Measurements from ENCODE around the gene CFDP1.
A peak's percentile ranks its signal among the peaks of the same experiment; 100 is the strongest.

The CFDP1 gene

GRCh38 chr16:75462806-75463205 lies 29.5 kb upstream of the CFDP1 start:
- H3K4me1 ChIP-seq (ENCODE audit: insufficient read depth, low read length): peaks cover 30% of the 10 kb centered on the region
- H3K27ac ChIP-seq (ENCODE audit: low read length): no peak overlapping the region
- H4K20me1 ChIP-seq (ENCODE audit: insufficient read depth, low read length): peaks cover 47% of the 10 kb centered on the region
- no peak overlapping the region for H2AFZ ChIP-seq (ENCODE audit: low read depth, low read length)
- peaks cover 64% of the 10 kb centered on the region for H3K79me2 ChIP-seq (ENCODE audit: insufficient read depth, low read length)
- no peaks in the 10 kb centered on the region for H3K27me3 ChIP-seq (ENCODE audit: insufficient read depth, low read length, poor library complexity)
- ATAC-seq (ENCODE audit: insufficient read depth, low read depth) (no peak), DNase-seq (no peak)
- peak overlapping the region; percentile 86 for H3K4me2 ChIP-seq (ENCODE audit: insufficient read depth, low read length)
- peak overlapping the region; percentile 91; the same call in 1 of the 2 replicates for H3K9ac ChIP-seq (ENCODE audit: low read depth, low read length)
- TF ChIP-seq, protein P1, sequence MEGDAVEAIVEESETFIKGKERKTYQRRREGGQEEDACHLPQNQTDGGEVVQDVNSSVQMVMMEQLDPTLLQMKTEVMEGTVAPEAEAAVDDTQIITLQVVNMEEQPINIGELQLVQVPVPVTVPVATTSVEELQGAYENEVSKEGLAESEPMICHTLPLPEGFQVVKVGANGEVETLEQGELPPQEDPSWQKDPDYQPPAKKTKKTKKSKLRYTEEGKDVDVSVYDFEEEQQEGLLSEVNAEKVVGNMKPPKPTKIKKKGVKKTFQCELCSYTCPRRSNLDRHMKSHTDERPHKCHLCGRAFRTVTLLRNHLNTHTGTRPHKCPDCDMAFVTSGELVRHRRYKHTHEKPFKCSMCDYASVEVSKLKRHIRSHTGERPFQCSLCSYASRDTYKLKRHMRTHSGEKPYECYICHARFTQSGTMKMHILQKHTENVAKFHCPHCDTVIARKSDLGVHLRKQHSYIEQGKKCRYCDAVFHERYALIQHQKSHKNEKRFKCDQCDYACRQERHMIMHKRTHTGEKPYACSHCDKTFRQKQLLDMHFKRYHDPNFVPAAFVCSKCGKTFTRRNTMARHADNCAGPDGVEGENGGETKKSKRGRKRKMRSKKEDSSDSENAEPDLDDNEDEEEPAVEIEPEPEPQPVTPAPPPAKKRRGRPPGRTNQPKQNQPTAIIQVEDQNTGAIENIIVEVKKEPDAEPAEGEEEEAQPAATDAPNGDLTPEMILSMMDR (IDR thresholded peaks at IDR 0.05; ENCODE audit: borderline replicate concordance, extremely low read depth, low read length, poor library complexity, severe bottlenecking): no peak
- TF ChIP-seq EZH2 (IDR thresholded peaks at IDR 0.05; ENCODE audit: borderline replicate concordance, low read depth, low read length, severe bottlenecking): no peak
- H3K4me3 ChIP-seq (ENCODE audit: low read depth in 1 of 2, low read length in 2 of 2): peak overlapping the region in 1 of 2 experiments; percentile 97; a peak in 2 of 4 replicates
- peaks cover 6% of the 10 kb centered on the region for H3K36me3 ChIP-seq (ENCODE audit: insufficient read depth, low read length)
- H3K9me3 ChIP-seq (ENCODE audit: insufficient read depth, low read length, severe bottlenecking): no peaks in the 10 kb centered on the region

DNA sequence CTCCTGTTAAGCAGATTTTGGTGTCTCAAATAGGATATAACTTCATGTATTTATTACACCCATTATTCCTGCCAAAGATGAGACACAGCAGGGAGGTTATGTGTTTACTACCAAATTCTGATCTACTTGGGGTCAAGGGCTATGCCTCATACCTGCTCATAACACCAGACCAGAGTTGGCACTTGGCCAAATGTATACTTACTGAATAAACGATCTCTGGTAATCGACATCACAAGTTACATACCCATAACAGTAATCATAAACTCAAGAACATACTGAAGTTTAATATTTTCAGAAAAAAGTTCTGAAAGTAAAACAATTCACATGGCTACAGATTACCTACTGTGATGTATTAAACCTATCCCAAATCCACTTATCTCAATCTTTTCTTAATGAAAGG lies 28.3 kb upstream of the CFDP1 start:
- TF ChIP-seq EZH2 (IDR thresholded peaks at IDR 0.05; ENCODE audit: borderline replicate concordance, low read depth, low read length, severe bottlenecking): no peak
- TF ChIP-seq, protein P1 (IDR thresholded peaks at IDR 0.05; ENCODE audit: borderline replicate concordance, extremely low read depth, low read length, poor library complexity, severe bottlenecking): no peak
- no peak overlapping the region for H3K27ac ChIP-seq (ENCODE audit: low read length)
- H3K9me3 ChIP-seq (ENCODE audit: insufficient read depth, low read length, severe bottlenecking): no peaks in the 10 kb centered on the region
- ATAC-seq (ENCODE audit: insufficient read depth, low read depth) (no peak), DNase-seq (no peak)
- H2AFZ ChIP-seq (ENCODE audit: low read depth, low read length): no peak overlapping the region
- peaks cover 30% of the 10 kb centered on the region for H3K4me1 ChIP-seq (ENCODE audit: insufficient read depth, low read length)
- H3K79me2 ChIP-seq (ENCODE audit: insufficient read depth, low read length): peaks cover 77% of the 10 kb centered on the region
- H3K27me3 ChIP-seq (ENCODE audit: insufficient read depth, low read length, poor library complexity): no peaks in the 10 kb centered on the region
- peak overlapping the region; percentile 86; the same call in 1 of the 2 replicates for H3K4me2 ChIP-seq (ENCODE audit: insufficient read depth, low read length)
- peaks cover 6% of the 10 kb centered on the region for H3K36me3 ChIP-seq (ENCODE audit: insufficient read depth, low read length)
- peaks cover 60% of the 10 kb centered on the region for H4K20me1 ChIP-seq (ENCODE audit: insufficient read depth, low read length)
- H3K9ac ChIP-seq (ENCODE audit: low read depth, low read length): no peak overlapping the region
- no peak overlapping the region for H3K4me3 ChIP-seq (ENCODE audit: low read depth in 1 of 2, low read length in 2 of 2)

DNA sequence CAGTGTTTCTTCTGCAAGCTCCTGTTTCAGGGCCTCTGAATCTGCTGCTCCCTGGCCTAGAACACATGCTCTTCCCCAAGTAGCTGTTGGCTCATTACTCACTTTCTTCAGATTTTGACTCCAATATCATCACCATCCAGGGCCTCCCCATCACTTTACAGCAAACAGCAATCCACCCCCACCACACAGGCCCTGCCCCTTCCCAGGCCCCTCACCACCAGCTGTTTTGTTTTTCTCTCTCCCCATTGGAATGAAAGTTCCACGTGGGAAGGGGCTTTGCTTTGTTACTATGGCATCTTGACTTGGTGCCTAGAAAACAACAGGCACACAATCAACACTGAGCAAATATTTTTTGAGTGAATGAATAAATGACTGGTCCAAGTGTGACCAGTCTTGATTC lies 27.1 kb upstream of the CFDP1 start:
- Histone ChIP-seq H3K9ac (ENCODE audit: low read depth, low read length) (no peak overlapping the region), H3K79me2 (ENCODE audit: insufficient read depth, low read length) (peaks cover 88% of the 10 kb centered on the region), H3K4me2 (ENCODE audit: insufficient read depth, low read length) (no peak overlapping the region)

More for the DNA sequence above, 27.1 kb upstream of the CFDP1 start:
- Histone ChIP-seq H3K27ac (ENCODE audit: low read length) (no peak overlapping the region), H3K4me3 (ENCODE audit: low read depth in 1 of 2, low read length in 2 of 2) (no peak overlapping the region), H3K36me3 (ENCODE audit: insufficient read depth, low read length) (peaks cover 6% of the 10 kb centered on the region), H3K4me1 (ENCODE audit: insufficient read depth, low read length) (peaks cover 30% of the 10 kb centered on the region), H4K20me1 (ENCODE audit: insufficient read depth, low read length) (peaks cover 65% of the 10 kb centered on the region), H3K27me3 (ENCODE audit: insufficient read depth, low read length, poor library complexity) (no peaks in the 10 kb centered on the region), H2AFZ (ENCODE audit: low read depth, low read length) (no peak overlapping the region), H3K9me3 (ENCODE audit: insufficient read depth, low read length, severe bottlenecking) (no peaks in the 10 kb centered on the region)
- no peak for TF ChIP-seq EZH2 (IDR thresholded peaks at IDR 0.05; ENCODE audit: borderline replicate concordance, low read depth, low read length, severe bottlenecking)
- TF ChIP-seq, protein P1 (IDR thresholded peaks at IDR 0.05; ENCODE audit: borderline replicate concordance, extremely low read depth, low read length, poor library complexity, severe bottlenecking): no peak
- DNase-seq (no peak), ATAC-seq (ENCODE audit: insufficient read depth, low read depth) (no peak)
